ENCODE data around the gene SLC25A21.

SLC25A21 gene

GRCh38 chr14:36834293-36834692, 338.1 kb downstream of the SLC25A21 start:
- no peak overlapping the region for H3K4ac ChIP-seq (ENCODE audit: low read length)
- no peak overlapping the region for H2BK5ac ChIP-seq (ENCODE audit: low read length)

GRCh38 chr14:36829547-36829946, 342.9 kb downstream of the SLC25A21 start:
- Histone ChIP-seq H3K79me1 (ENCODE audit: low read depth, low read length) (no peaks in the 10 kb centered on the region), H3K9ac (ENCODE audit: low read depth, low read length, poor library complexity) (no peak overlapping the region), H2BK15ac (ENCODE audit: low read length) (no peak overlapping the region), H3K4me2 (ENCODE audit: insufficient read depth, low read length, poor library complexity, severe bottlenecking) (no peak overlapping the region), H3K27me3 (ENCODE audit: control insufficient read depth in 3 of 3, insufficient read depth in 3 of 3, low read depth in 1 of 3, low read length in 3 of 3) (no peaks in the 10 kb centered on the region), H3K4ac (ENCODE audit: low read length) (no peak overlapping the region), H3K9me3 (replicated peaks in 1 of 2; ENCODE audit: control insufficient read depth in 2 of 2, insufficient read depth in 1 of 2, low read depth in 1 of 2, low read length in 2 of 2) (no peaks in the 10 kb centered on the region), H3K23ac (ENCODE audit: low read depth, low read length, poor library complexity) (no peak overlapping the region), H2AFZ (ENCODE audit: low read length) (no peak overlapping the region), H3K18ac (ENCODE audit: low read length) (no peak overlapping the region), H3K4me3 (ENCODE audit: low read length in 2 of 2) (no peak overlapping the region), H3K27ac (replicated peaks; ENCODE audit: low read length) (no peak overlapping the region), H2AK5ac (ENCODE audit: low read depth, low read length) (no peak overlapping the region), H3K36me3 (replicated peaks in 1 of 2; ENCODE audit: control insufficient read depth in 2 of 2, insufficient read depth in 2 of 2, low read length in 2 of 2) (no peaks in the 10 kb centered on the region), H2BK120ac (ENCODE audit: low read depth, low read length) (no peak overlapping the region), H3K4me1 (ENCODE audit: control insufficient read depth in 2 of 2, insufficient read depth in 1 of 2, low read depth in 1 of 2, low read length in 2 of 2) (no peaks in the 10 kb centered on the region), H2BK12ac (ENCODE audit: low read length) (no peak overlapping the region), H3K14ac (ENCODE audit: low read length) (no peak overlapping the region), H2BK5ac (ENCODE audit: low read length) (no peak overlapping the region), H4K8ac (ENCODE audit: low read depth, low read length) (no peak overlapping the region), H4K91ac (ENCODE audit: low read depth, low read length, poor library complexity) (no peak overlapping the region)
- DNase-seq (ENCODE audit: low spot score) = no peak
- WGBS, 2 donors (ENCODE audit: extremely low coverage in 2 of 2, insufficient read length in 2 of 2, insufficient replicate concordance in 1 of 2) = no CpG with 5 or more reads among the region's 3 CpGs

More at GRCh38 chr14:36834293-36834692, 338.1 kb downstream of the SLC25A21 start:
- H3K4me3 ChIP-seq (ENCODE audit: low read length in 2 of 2) = no peak overlapping the region
- H2AFZ ChIP-seq (ENCODE audit: low read length) = no peak overlapping the region
- H3K23ac ChIP-seq (ENCODE audit: low read depth, low read length, poor library complexity) = no peak overlapping the region
- H3K4me2 ChIP-seq (ENCODE audit: insufficient read depth, low read length, poor library complexity, severe bottlenecking) = no peak overlapping the region
- H2BK120ac ChIP-seq (ENCODE audit: low read depth, low read length) = no peak overlapping the region
- no peaks in the 10 kb centered on the region for H3K9me3 ChIP-seq (replicated peaks in 1 of 2; ENCODE audit: control insufficient read depth in 2 of 2, insufficient read depth in 1 of 2, low read depth in 1 of 2, low read length in 2 of 2)
- no peak overlapping the region for H3K18ac ChIP-seq (ENCODE audit: low read length)
- H4K8ac ChIP-seq (ENCODE audit: low read depth, low read length) = no peak overlapping the region
- no peak overlapping the region for H3K27ac ChIP-seq (replicated peaks; ENCODE audit: low read length)
- no peaks in the 10 kb centered on the region for H3K79me1 ChIP-seq (ENCODE audit: low read depth, low read length)
- WGBS, 2 donors (ENCODE audit: extremely low coverage in 2 of 2, insufficient read length in 2 of 2, insufficient replicate concordance in 1 of 2) = no CpG with 5 or more reads among the region's 2 CpGs
- DNase-seq (ENCODE audit: low spot score) = no peak
- no peaks in the 10 kb centered on the region for H3K36me3 ChIP-seq (replicated peaks in 1 of 2; ENCODE audit: control insufficient read depth in 2 of 2, insufficient read depth in 2 of 2, low read length in 2 of 2)
- H4K91ac ChIP-seq (ENCODE audit: low read depth, low read length, poor library complexity) = no peak overlapping the region
- no peak overlapping the region for H3K14ac ChIP-seq (ENCODE audit: low read length)
- no peak overlapping the region for H2BK12ac ChIP-seq (ENCODE audit: low read length)
- H3K27me3 ChIP-seq (ENCODE audit: control insufficient read depth in 3 of 3, insufficient read depth in 3 of 3, low read depth in 1 of 3, low read length in 3 of 3) = no peaks in the 10 kb centered on the region
- H3K4me1 ChIP-seq (ENCODE audit: control insufficient read depth in 2 of 2, insufficient read depth in 1 of 2, low read depth in 1 of 2, low read length in 2 of 2) = peaks cover 0 to 4% of the 10 kb centered on the region in 2 donors
- no peak overlapping the region for H2BK15ac ChIP-seq (ENCODE audit: low read length)
- H3K9ac ChIP-seq (ENCODE audit: low read depth, low read length, poor library complexity) = no peak overlapping the region
- H2AK5ac ChIP-seq (ENCODE audit: low read depth, low read length) = no peak overlapping the region

GRCh38 chr14:36827861-36828260, 344.5 kb downstream of the SLC25A21 start:
- Histone ChIP-seq H3K18ac (ENCODE audit: low read length) (no peak overlapping the region), H3K27ac (replicated peaks; ENCODE audit: low read length) (no peak overlapping the region), H2BK15ac (ENCODE audit: low read length) (no peak overlapping the region), H2BK120ac (ENCODE audit: low read depth, low read length) (no peak overlapping the region), H3K9me3 (replicated peaks in 1 of 2; ENCODE audit: control insufficient read depth in 2 of 2, insufficient read depth in 1 of 2, low read depth in 1 of 2, low read length in 2 of 2) (no peaks in the 10 kb centered on the region), H3K27me3 (ENCODE audit: control insufficient read depth in 3 of 3, insufficient read depth in 3 of 3, low read depth in 1 of 3, low read length in 3 of 3) (no peaks in the 10 kb centered on the region), H2AFZ (ENCODE audit: low read length) (no peak overlapping the region), H2BK5ac (ENCODE audit: low read length) (no peak overlapping the region), H3K4ac (ENCODE audit: low read length) (no peak overlapping the region), H3K14ac (ENCODE audit: low read length) (no peak overlapping the region), H3K36me3 (replicated peaks in 1 of 2; ENCODE audit: control insufficient read depth in 2 of 2, insufficient read depth in 2 of 2, low read length in 2 of 2) (no peaks in the 10 kb centered on the region), H3K4me3 (ENCODE audit: low read length in 2 of 2) (no peak overlapping the region), H2AK5ac (ENCODE audit: low read depth, low read length) (no peak overlapping the region), H3K9ac (ENCODE audit: low read depth, low read length, poor library complexity) (no peak overlapping the region), H3K23ac (ENCODE audit: low read depth, low read length, poor library complexity) (no peak overlapping the region), H3K4me1 (ENCODE audit: control insufficient read depth in 2 of 2, insufficient read depth in 1 of 2, low read depth in 1 of 2, low read length in 2 of 2) (no peaks in the 10 kb centered on the region), H4K91ac (ENCODE audit: low read depth, low read length, poor library complexity) (no peak overlapping the region), H4K8ac (ENCODE audit: low read depth, low read length) (no peak overlapping the region), H2BK12ac (ENCODE audit: low read length) (no peak overlapping the region), H3K79me1 (ENCODE audit: low read depth, low read length) (no peaks in the 10 kb centered on the region), H3K4me2 (ENCODE audit: insufficient read depth, low read length, poor library complexity, severe bottlenecking) (no peak overlapping the region)
- no peak for DNase-seq (ENCODE audit: low spot score)
- no CpG with 5 or more reads among the region's 2 CpGs for WGBS, 2 donors (ENCODE audit: extremely low coverage in 2 of 2, insufficient read length in 2 of 2, insufficient replicate concordance in 1 of 2)

GRCh38 chr14:36826614-36827013, 345.8 kb downstream of the SLC25A21 start:
- H3K4me2 ChIP-seq (ENCODE audit: insufficient read depth, low read length, poor library complexity, severe bottlenecking) = no peak overlapping the region
- H4K8ac ChIP-seq (ENCODE audit: low read depth, low read length) = no peak overlapping the region
- no peak overlapping the region for H3K23ac ChIP-seq (ENCODE audit: low read depth, low read length, poor library complexity)
- no CpG with 5 or more reads among the region's 6 CpGs for WGBS, 2 donors (ENCODE audit: extremely low coverage in 2 of 2, insufficient read length in 2 of 2, insufficient replicate concordance in 1 of 2)
- H3K79me1 ChIP-seq (ENCODE audit: low read depth, low read length) = no peaks in the 10 kb centered on the region
- H3K9me3 ChIP-seq (replicated peaks in 1 of 2; ENCODE audit: control insufficient read depth in 2 of 2, insufficient read depth in 1 of 2, low read depth in 1 of 2, low read length in 2 of 2) = no peaks in the 10 kb centered on the region
- H2AFZ ChIP-seq (ENCODE audit: low read length) = no peak overlapping the region
- no peak overlapping the region for H3K18ac ChIP-seq (ENCODE audit: low read length)
- H2BK5ac ChIP-seq (ENCODE audit: low read length) = no peak overlapping the region
- no peak overlapping the region for H2BK120ac ChIP-seq (ENCODE audit: low read depth, low read length)
- H4K91ac ChIP-seq (ENCODE audit: low read depth, low read length, poor library complexity) = no peak overlapping the region
- H3K27me3 ChIP-seq (ENCODE audit: control insufficient read depth in 3 of 3, insufficient read depth in 3 of 3, low read depth in 1 of 3, low read length in 3 of 3) = no peaks in the 10 kb centered on the region
- H2BK15ac ChIP-seq (ENCODE audit: low read length) = no peak overlapping the region
- no peak overlapping the region for H2BK12ac ChIP-seq (ENCODE audit: low read length)
- no peak for DNase-seq (ENCODE audit: low spot score)
- no peaks in the 10 kb centered on the region for H3K36me3 ChIP-seq (replicated peaks in 1 of 2; ENCODE audit: control insufficient read depth in 2 of 2, insufficient read depth in 2 of 2, low read length in 2 of 2)
- no peak overlapping the region for H3K27ac ChIP-seq (replicated peaks; ENCODE audit: low read length)
- H3K4me3 ChIP-seq (ENCODE audit: low read length in 2 of 2) = no peak overlapping the region
- H3K14ac ChIP-seq (ENCODE audit: low read length) = no peak overlapping the region
- no peaks in the 10 kb centered on the region for H3K4me1 ChIP-seq (ENCODE audit: control insufficient read depth in 2 of 2, insufficient read depth in 1 of 2, low read depth in 1 of 2, low read length in 2 of 2)
- H2AK5ac ChIP-seq (ENCODE audit: low read depth, low read length) = no peak overlapping the region
- H3K4ac ChIP-seq (ENCODE audit: low read length) = no peak overlapping the region
- H3K9ac ChIP-seq (ENCODE audit: low read depth, low read length, poor library complexity) = no peak overlapping the region

All from neuronal stem cell (in vitro differentiated cells).